LHCN-M2 (cell line): ENCODE measurements around the gene B4GALT1. TPM values are rescaled to one million over a fixed set of nuclear protein-coding genes. Genes with fewer than 3 reads are reported as not detected.

Experiments
- DNase-seq: peaks from one replicate; pipeline ENCODE4 v3.0.0-alpha.2; 2012; ENCODE audit warnings: low read depth
- polyA plus RNA-seq: library from polyadenylated mRNA; unstranded; fragments of >200 nt; gene quantifications from one replicate; pipeline ENCODE4 v1.2.1, GENCODE V29; 2012; ENCODE audit warnings: missing spikeins
- total RNA-seq: library from RNA; depleted of rRNA; stranded (reverse); fragments of >200 nt; gene quantifications from 2 replicates; pipeline ENCODE4 v1.2.3, GENCODE V29; 2014; rRNA removed

The B4GALT1 gene
- 28.8 and 34.8 TPM in 2 replicates for total RNA-seq
- 52.7 TPM for polyA plus RNA-seq

- peak; percentile 88 for DNase-seq
Observed at GRCh38 chr9:33167084-33167971, at the start of gene B4GALT1. TSS of gene B4GALT1 (minus strand) at chr9:33167336. CDS start at chr9:33167169, 167 bp downstream.

DNA sequence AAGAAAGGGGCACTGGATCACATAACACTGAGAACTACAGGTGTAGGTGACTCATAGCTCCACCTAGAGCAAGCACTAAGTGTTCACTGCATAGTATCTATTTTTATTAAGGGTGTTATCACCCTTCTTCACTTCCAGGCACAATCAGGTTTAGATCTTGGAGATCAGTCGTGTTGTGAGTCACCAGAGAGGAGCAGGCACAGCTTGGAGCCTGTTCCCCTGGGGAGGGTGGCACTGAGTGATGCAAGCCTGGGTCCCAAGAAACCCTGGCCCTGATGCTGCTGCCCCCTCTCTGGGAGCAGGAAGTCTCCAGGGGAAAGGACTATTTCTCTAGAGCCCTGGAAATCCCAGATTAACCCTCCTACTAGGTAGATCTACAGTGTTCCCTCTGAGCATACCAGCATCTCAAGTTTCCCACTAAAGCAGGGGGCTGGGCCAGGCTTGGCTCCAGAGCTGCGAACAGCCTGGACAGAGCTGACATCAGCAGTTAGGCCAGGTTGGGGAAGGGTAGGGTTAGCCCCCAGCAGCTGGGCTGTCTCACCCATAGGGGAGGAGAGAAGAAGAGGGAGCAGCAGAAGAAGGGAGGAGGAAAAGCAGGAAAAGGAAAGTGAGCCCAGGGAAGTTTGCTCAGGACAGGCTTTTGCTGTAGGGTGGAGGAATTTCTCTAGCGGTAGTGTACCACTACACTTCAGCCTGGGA is 44.7 kb upstream of the B4GALT1 start:
- DNase-seq: no peak

DNA sequence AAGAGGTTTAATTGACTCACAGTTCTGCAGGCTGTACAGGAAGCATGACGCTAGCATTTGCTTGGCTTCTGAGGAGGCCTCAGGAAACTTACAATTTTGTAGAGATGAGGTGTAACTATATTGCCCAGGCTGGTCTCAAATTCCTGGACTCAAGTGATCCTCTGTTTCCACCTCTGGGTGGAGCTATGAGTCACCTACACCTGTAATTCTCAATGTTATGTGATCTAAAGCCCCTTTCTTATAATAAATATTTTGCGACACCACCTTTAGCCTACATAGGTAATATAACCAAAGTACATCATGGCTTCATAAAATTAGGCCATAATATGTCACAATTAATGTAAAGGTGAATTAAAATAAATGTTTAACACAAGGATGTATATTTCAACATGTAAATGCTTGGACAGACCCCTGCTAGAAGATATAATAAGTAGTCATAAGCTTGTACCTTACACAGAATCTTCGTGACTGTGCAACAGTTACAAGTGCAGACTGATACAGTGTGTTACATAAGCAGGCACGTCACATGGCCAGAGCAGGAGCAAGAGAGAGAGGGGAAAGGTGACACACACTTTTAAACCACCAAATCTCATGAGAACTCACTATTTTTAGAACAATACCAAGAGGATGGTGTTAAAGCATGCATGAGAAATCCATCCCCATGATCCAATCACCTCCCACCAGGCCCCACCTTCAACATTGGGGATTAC is 43.0 kb upstream of the B4GALT1 start:
- DNase-seq: no peak

- no peak for DNase-seq
Observed at GRCh38 chr9:33209394-33209793, 42.3 kb upstream of the B4GALT1 start.

DNA sequence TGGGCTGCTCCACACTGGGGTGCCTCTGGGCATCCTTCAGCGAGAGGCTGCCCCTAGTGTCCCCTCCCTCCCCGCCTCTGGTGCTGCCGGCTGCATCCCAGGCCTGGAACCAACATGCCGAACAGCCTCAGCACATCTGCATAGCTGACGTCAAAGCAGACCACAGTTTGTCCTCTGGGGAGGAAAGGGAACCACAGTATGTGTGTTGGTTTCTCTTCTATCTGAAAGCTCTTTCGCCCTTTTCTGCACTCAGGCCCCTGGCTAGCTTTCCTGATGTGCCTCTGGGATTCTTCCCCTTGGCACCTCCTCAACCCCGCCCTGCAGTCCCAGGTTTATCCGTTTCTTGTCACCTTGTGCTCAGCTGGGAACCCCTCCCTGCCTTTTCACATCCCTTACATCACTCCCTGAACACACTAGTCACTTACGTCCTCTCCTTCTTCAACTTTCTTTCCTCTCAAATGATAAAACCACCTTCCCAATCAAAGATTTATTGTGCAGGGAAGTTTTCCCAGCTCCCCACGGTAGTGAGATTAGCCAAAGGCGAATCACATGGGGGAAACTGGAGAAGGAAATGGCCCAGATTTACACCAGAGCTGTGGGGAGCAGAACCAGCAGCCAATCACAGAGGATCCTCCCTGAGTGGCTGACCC is 35.5 kb upstream of the B4GALT1 start:
- peak; percentile 59 for DNase-seq

DNA sequence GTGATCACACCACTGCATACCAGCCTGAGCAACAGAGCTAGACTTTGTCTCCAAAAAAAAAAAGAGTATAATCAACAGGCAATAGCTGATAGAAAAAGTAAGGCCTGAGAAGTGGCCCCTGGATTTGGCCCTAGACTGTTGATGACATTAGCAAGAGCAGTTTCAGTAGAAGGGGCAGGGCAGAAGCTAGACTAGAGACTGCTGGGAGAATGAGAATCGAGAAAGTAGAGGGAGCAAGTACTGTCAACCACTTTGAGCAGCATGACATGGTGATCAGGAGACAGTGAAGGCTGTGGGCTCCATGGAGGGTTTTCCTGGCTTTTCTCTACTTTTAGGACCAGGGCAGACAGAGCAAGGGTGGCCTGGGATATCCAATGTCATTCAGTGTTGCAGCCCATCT is 34.9 kb upstream of the B4GALT1 start:
- no peak for DNase-seq

DNA sequence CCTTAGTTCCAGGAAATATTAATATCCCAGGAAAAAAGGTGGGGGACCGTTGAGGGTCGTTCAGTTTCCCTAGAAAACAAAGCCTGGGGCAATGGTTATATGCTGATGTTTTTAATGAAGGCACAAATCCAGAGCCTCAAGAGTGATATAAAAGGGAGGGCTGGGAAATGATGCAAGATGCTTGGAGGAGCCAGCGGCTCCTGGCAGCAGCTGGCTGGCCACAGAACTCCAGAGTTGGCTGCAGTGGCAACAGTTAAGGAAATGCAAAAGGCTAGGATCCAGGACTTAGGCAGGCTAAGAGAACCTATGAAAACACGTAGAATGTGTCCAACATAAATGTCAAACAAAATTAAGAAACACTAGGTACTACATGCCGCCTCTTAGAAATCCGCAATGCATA is 31.0 kb upstream of the B4GALT1 start:
- peak; percentile 46 for DNase-seq

DNA sequence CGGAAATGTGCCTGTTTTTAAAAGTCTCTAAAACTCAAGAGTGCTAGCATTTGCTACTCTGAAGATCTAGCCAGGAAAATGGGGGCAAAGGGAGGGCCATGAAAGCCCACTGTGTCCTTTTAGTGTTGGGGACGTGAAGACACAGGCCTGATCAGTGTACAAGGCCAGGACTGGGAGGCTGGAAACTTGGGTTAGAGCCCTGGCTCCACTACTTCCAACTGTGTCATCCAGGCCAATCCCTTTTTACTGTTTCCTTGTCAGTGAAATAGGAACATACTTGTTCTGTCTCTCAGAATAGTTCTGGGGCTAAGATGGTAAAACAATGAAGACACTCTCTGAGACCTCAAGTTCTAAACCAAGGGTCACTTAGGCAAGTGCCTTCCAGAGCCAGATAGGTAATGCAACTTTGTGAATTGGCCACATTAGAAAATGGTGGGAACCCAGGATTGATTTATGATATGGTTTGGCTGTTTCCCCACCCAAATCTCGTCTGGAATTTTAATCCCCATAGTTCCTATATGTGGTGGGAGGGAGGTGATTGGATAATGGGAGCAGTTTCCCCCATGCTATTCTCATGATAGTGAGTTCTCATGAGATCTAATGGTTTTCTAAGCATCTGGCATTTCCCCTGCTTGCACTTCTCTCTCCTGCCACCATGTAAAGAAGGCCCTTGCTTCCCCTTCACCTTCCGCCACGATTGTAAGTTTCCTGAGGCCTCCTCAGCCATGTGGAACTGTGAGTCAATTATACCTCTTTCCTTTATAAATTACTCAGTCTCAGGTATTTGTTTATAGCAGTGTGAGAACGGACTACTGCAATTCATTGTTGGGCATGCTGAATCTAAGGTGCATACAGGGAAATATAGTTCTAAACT is 30.4 kb upstream of the B4GALT1 start:
- DNase-seq: no peak

GRCh38 chr9:33196736-33197135 is 29.6 kb upstream of the B4GALT1 start:
- no peak for DNase-seq

DNA sequence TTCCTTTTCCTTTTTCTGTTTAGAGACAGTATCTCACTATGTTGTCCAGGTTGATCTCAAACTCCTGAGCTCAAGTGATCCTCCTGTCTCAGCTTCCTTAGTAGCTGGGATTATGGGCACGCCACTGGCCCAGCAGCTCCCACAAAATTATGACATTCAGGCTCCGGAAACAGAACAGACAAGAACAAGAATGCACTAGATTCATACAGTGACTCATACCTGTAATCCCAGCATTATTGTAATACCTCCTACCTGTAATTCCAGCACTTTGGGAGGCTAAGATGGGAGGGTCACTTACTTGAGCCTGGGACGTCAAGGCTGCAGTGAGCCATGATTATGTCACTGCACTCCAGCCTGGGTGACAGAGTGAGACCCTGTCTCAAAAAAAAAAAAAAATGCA is 26.7 kb upstream of the B4GALT1 start:
- no peak for DNase-seq

DNA sequence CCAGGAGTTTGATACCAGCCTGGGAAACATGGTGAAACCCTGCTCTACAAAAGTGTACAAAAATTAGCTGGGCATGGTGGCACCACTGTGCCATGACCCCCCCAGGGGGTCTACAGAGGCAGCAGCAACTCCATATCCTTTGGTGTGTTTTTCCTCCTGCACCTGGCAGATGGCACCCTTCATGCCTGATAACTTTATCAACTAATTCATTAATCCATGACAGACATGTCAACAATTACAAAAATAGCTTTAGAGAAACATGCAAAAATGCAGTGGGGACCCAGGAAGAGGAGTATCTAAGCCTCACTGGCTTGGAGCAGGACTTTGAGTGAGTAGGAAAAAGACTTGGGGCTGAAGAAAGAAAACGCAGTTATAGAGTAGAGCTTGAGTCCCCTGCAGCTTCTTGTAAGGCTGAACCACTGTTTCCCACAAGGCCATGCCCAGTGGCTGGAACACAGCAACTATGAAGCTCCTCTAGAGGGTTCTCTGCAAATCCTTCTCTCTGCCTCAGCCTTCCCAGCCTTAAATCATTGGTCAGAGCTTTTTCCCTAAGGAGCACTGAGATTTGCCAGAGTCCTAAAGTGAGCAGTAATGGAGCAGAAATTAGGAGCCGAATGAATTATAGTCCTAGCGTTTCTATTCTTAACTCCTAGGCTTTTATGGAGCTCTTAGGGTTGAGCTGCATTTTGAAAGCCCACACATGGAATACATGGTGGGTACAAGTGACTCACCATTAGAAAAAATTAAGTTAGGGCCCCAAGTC is 25.5 kb upstream of the B4GALT1 start:
- DNase-seq: no peak

- DNase-seq: no peak
Observed at GRCh38 chr9:33190021-33190705, 23.0 kb upstream of the B4GALT1 start.

DNA sequence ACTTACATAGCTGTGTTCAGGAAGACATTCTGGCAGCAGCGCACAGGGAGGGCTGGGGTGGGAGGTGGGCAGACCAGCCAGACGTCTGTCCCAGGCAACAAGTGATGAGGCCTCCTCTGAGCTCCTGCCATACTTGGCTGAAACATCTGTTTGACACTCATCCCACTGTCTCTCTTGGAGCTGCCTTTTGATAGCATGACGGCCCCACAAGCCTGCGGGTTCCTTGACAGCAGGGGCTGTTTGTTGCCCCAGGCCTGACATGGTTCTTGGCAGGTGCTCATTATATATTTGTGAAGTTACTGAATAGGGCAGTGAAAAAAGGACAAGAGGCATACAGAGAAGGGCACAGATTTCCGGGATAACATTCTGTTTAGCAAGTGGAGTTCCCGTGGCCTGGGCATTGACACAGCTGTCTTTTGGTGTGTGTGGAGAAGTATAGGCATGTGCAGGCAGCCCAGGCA is 22.2 kb upstream of the B4GALT1 start:
- peak; percentile 61 for DNase-seq

DNA sequence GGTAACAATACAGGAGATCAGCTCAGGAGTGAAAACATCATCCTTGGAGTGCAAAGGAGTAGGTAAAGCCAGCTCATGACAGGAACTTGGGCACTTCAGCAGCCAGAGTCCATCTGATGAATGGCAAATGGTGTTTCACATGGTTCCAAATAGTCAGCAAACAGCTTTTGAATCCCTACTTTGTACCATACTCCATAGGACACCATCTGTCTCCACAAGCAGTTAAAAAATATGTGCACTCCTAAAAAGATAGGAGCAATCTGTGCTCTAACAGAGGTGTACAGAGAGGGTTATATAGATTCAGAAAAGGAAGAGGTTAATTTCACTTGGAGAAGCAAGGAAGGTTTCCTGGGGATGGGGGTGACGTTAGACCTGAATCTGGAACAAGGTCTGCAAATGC is 21.6 kb upstream of the B4GALT1 start:
- DNase-seq: no peak

GRCh38 chr9:33187519-33188218 is 20.5 kb upstream of the B4GALT1 start:
- DNase-seq: peak; percentile 39

GRCh38 chr9:33186457-33187168 is 19.5 kb upstream of the B4GALT1 start:
- DNase-seq: no peak

- no peak for DNase-seq
Observed at GRCh38 chr9:33185858-33186257, 18.7 kb upstream of the B4GALT1 start.

DNA sequence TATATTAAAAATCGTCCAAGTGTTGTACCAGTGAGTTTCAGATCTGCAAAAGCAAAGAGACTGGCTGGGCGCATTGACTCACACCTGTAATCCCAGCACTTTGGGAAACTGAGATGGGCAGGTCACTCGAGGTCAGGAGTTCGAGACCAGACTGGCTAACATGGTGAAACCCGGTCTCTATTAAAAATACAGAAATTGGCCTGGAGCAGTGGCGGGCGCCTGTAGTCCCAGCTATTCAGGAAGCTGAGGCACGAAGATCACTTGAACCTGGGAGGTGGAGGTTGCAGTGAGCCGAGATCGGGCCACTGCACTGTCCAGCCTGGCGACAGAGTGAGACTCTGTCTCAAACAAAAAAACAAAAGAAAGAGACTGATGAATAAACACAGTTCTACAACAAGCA is 18.3 kb upstream of the B4GALT1 start:
- no peak for DNase-seq
